Esophagus mucosa (tissue), 1 donor: Measurements from ENCODE around the gene RTF1. TPM values are rescaled to one million over a fixed set of nuclear protein-coding genes. Genes with fewer than 3 reads are reported as not detected.
A peak's percentile ranks its signal among the peaks of the same experiment; 100 is the strongest.
"Not testable (repeated sequence)": the region's sequence is repeated elsewhere in the genome, so short reads cannot be mapped to it uniquely, and the experiment has no call there.

ENCODE experiments used
- ATAC-seq: fragments of 200-7000 bp; cut with Tn5 transposase; one replicate; pipeline ENCODE4 v1.9.1; 2020
- total RNA-seq: library from RNA; stranded (reverse); gene quantifications from one replicate; pipeline ENCODE4 v1.2.4, GENCODE V29; 2023
- donor health status: DM: yes; HTN: yes; CAD: no.

Gene RTF1
- 21.4 TPM for total RNA-seq

- ATAC-seq = peak; percentile 98
Measured at GRCh38 chr15:41416742-41417417, at the start of gene RTF1. Gene RTF1 (plus strand): TSS chr15:41417095. CDS start chr15:41417116, 21 bp downstream.

- no peak for ATAC-seq
Measured at GRCh38 chr15:41367418-41367817, 49.5 kb upstream of the RTF1 start.

GRCh38 chr15:41377978-41378377, 38.9 kb upstream of the RTF1 start:
- ATAC-seq = no peak

GRCh38 chr15:41383974-41384749, 32.7 kb upstream of the RTF1 start:
- not testable (repeated sequence) for ATAC-seq

- ATAC-seq = no peak
Measured at GRCh38 chr15:41387646-41388045, 29.2 kb upstream of the RTF1 start.

GRCh38 chr15:41392659-41393058, 24.2 kb upstream of the RTF1 start:
- no peak for ATAC-seq

- no peak for ATAC-seq
Measured at GRCh38 chr15:41394924-41395323, 22.0 kb upstream of the RTF1 start.

GRCh38 chr15:41396111-41396510, 20.8 kb upstream of the RTF1 start:
- ATAC-seq = no peak

GRCh38 chr15:41401904-41402267, 15.0 kb upstream of the RTF1 start:
- ATAC-seq = no peak

GRCh38 chr15:41407341-41407740, 9.6 kb upstream of the RTF1 start:
- ATAC-seq = no peak

- peak; percentile 69 for ATAC-seq
Measured at GRCh38 chr15:41408234-41408641, 8.7 kb upstream of the RTF1 start.

- peak; percentile 89 for ATAC-seq
Measured at GRCh38 chr15:41411031-41411430, 5.9 kb upstream of the RTF1 start.

- no peak for ATAC-seq
Measured at GRCh38 chr15:41411441-41411840, 5.5 kb upstream of the RTF1 start.

GRCh38 chr15:41416128-41416741, 660 bp upstream of the RTF1 start:
- no peak for ATAC-seq

GRCh38 chr15:41417418-41418195, 712 bp downstream of the RTF1 start:
- peak; percentile 57 for ATAC-seq

- ATAC-seq = no peak
Measured at GRCh38 chr15:41423979-41424659, 7.2 kb downstream of the RTF1 start.

GRCh38 chr15:41424809-41425208, 7.9 kb downstream of the RTF1 start:
- no peak for ATAC-seq

- not testable (repeated sequence) for ATAC-seq
Measured at GRCh38 chr15:41425907-41426306, 9.0 kb downstream of the RTF1 start.

- ATAC-seq = no peak
Measured at GRCh38 chr15:41429003-41429890, 12.4 kb downstream of the RTF1 start.

- no peak for ATAC-seq
Measured at GRCh38 chr15:41435037-41435786, 18.3 kb downstream of the RTF1 start.
